Parathyroid adenoma (tissue), 2 donors: Measurements from ENCODE around the gene APOBEC3B.

ENCODE experiments used
- H2AFZ ChIP-seq: fragments of 300-600 bp; sonication (generic); one replicate; pipeline ENCODE4 v1.7.0; 2017; ENCODE audit warnings: antibody characterized with exemption, mild to moderate bottlenecking
- H3K27ac ChIP-seq: fragments of 300-600 bp; sonication (generic); one replicate; pipeline ENCODE4 v1.7.0; 2017
- H3K27me3 ChIP-seq: fragments of 300-600 bp; sonication (generic); one replicate; pipeline ENCODE4 v1.7.0; 2017; ENCODE audit warnings: low read length; ENCODE audit not compliant: control insufficient read depth, insufficient read depth
- H3K36me3 ChIP-seq: fragments of 300-600 bp; sonication (generic); one replicate; pipeline ENCODE4 v1.7.0; 2017; ENCODE audit warnings: low read length; ENCODE audit not compliant: control insufficient read depth, insufficient read depth
- H3K4me1 ChIP-seq: fragments of 300-600 bp; sonication (generic); one replicate; pipeline ENCODE4 v1.7.0; 2017; ENCODE audit warnings: control low read depth
- H3K4me2 ChIP-seq: fragments of 300-600 bp; sonication (generic); one replicate; pipeline ENCODE4 v1.7.0; 2017; ENCODE audit warnings: low read length
- H3K4me3 ChIP-seq: fragments of 300-600 bp; sonication (generic); one replicate; pipeline ENCODE4 v1.7.0; 2017; ENCODE audit warnings: low read depth, low read length
- H3K79me2 ChIP-seq: fragments of 300-600 bp; sonication (generic); one replicate; pipeline ENCODE4 v1.7.0; 2017; ENCODE audit warnings: control low read depth
- H3K9ac ChIP-seq: fragments of 300-600 bp; sonication (generic); one replicate; pipeline ENCODE4 v1.7.0; 2017; ENCODE audit warnings: mild to moderate bottlenecking
- H3K9me3 ChIP-seq: fragments of 300-600 bp; sonication (generic); one replicate; pipeline ENCODE4 v1.7.0; 2017; ENCODE audit warnings: low read length; ENCODE audit not compliant: control insufficient read depth
- TF ChIP-seq, protein P1 (sequence below): fragments of 300-600 bp; sonication (generic); IDR thresholded peaks from one replicate; pipeline ENCODE4 v1.7.0; 2017; ENCODE audit warnings: antibody characterized with exemption, mild to moderate bottlenecking
- donor health status: primary hyperparathyroidism.

The APOBEC3B gene

DNA sequence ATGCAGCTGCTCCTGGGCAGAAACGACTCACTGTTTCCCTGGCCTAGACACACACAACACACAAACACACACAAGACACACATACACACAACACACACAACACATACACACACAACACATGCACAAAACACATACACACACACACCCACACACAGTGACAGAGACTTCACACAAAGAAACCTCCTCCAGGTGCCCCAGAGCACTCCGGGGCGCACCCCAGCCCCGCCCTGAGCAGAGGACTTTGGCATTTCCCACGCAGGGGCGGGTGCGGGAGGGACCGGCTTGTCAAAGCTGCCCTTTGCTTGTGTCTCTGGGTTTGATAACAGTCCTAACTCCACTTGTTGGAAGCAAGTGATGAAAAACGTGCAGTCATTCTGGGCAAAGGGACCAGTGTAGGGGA is 18.3 kb upstream of the APOBEC3B start:
- no peaks in the 10 kb centered on the region for H3K4me1 ChIP-seq
- no peak overlapping the region for H3K4me3 ChIP-seq
- no peaks in the 10 kb centered on the region for H3K27me3 ChIP-seq
- H3K9me3 ChIP-seq: no peaks in the 10 kb centered on the region
- TF ChIP-seq, protein P1, sequence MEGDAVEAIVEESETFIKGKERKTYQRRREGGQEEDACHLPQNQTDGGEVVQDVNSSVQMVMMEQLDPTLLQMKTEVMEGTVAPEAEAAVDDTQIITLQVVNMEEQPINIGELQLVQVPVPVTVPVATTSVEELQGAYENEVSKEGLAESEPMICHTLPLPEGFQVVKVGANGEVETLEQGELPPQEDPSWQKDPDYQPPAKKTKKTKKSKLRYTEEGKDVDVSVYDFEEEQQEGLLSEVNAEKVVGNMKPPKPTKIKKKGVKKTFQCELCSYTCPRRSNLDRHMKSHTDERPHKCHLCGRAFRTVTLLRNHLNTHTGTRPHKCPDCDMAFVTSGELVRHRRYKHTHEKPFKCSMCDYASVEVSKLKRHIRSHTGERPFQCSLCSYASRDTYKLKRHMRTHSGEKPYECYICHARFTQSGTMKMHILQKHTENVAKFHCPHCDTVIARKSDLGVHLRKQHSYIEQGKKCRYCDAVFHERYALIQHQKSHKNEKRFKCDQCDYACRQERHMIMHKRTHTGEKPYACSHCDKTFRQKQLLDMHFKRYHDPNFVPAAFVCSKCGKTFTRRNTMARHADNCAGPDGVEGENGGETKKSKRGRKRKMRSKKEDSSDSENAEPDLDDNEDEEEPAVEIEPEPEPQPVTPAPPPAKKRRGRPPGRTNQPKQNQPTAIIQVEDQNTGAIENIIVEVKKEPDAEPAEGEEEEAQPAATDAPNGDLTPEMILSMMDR: no peak
- no peaks in the 10 kb centered on the region for H3K79me2 ChIP-seq
- H3K4me2 ChIP-seq: no peak overlapping the region
- H3K27ac ChIP-seq: no peak overlapping the region
- H3K36me3 ChIP-seq: no peaks in the 10 kb centered on the region
- no peak overlapping the region for H3K9ac ChIP-seq
- no peak overlapping the region for H2AFZ ChIP-seq

DNA sequence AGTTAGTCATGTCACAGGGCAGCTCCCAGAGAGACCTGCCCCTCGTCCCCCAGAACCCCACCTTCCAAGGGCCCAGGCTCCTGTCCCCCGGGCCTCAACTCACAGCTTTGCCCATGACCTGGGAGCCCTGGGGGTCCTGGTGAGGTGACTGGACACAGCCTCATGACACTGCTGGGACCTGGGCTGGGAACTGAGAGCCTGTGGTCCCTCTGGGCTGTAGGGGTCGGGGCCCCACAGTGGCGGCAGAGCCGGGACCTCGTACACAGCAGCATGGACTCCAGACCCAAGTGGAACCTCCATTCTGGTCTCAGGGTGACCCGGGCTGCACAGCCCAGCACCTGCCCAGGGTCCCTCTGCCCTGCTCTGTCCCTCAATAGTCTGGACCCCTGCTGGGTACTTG is 17.8 kb upstream of the APOBEC3B start:
- TF ChIP-seq, protein P1: no peak
- H3K27ac ChIP-seq: no peak overlapping the region
- no peak overlapping the region for H3K9ac ChIP-seq

DNA sequence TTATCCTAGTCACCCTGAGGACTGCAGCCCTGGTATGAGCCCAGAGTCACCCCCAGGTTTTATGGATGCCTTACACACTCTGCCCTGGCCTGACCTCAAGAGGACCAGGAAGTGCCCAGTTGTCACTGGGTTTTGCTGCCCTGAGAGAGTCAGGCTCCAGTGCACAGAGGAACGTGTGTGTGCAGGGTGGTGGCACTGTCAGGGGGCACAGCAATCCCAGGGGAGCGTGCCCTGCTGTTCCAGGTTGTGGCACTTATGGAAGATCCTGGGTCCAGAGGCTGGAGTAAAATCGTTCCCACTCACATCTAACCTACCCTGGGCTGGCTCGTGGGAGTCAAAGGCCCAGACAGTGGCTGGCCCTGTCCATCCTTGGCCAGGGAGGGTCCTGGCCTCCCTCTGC is 17.2 kb upstream of the APOBEC3B start:
- Histone ChIP-seq H3K4me2 (no peak overlapping the region), H3K79me2 (no peaks in the 10 kb centered on the region), H3K4me3 (no peak overlapping the region), H3K27me3 (no peaks in the 10 kb centered on the region), H3K9me3 (no peaks in the 10 kb centered on the region), H3K36me3 (no peaks in the 10 kb centered on the region), H3K9ac (no peak overlapping the region), H3K27ac (no peak overlapping the region), H3K4me1 (no peaks in the 10 kb centered on the region), H2AFZ (no peak overlapping the region)
- TF ChIP-seq, protein P1: no peak

More for the DNA sequence above, 17.8 kb upstream of the APOBEC3B start:
- H3K36me3 ChIP-seq: no peaks in the 10 kb centered on the region
- no peaks in the 10 kb centered on the region for H3K4me1 ChIP-seq
- H3K27me3 ChIP-seq: no peaks in the 10 kb centered on the region
- no peak overlapping the region for H3K4me2 ChIP-seq
- H3K79me2 ChIP-seq: no peaks in the 10 kb centered on the region
- H3K4me3 ChIP-seq: no peak overlapping the region
- no peaks in the 10 kb centered on the region for H3K9me3 ChIP-seq
- H2AFZ ChIP-seq: no peak overlapping the region

DNA sequence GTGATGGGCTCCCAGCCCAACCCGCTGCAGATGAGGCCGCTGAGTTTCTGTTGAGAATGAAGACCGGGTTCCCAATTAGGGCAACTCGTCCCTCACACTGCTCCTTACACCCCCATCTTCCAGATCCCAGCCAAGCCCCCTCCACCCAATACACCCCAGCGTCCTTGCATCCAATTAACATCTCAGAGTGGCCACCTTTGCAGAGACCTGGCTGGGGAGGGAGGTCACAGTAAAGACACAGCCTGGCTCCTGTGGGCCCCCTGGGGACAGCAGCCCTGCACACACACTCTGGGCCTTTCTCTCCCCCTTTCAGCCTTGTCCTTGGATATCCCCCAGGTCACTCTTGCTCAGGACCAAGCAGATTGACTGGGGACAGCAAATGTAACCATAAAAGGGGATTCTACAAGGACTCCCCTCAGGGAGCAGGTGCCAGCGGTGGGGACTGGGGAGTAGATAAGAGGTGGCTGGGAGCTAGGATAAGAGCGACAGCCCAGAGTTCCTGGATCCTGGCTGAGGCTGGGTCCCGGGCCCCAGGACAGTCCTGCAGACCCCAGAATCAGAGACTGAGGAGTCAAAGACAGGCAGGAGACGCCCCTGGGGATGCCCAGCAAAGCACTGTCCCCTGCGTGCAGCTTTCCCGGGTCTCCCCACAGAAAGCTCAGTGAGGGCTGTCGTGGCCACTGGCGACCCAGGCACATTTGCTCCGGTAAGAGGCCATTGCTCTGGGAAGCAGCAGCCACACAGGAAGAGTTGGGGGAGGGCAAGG is 16.4 kb upstream of the APOBEC3B start:
- TF ChIP-seq, protein P1: no peak
- Histone ChIP-seq H3K9ac (no peak overlapping the region), H3K79me2 (no peaks in the 10 kb centered on the region), H3K27ac (no peak overlapping the region), H3K4me1 (no peaks in the 10 kb centered on the region), H3K4me3 (no peak overlapping the region), H3K4me2 (no peak overlapping the region), H3K36me3 (no peaks in the 10 kb centered on the region), H3K9me3 (no peaks in the 10 kb centered on the region), H3K27me3 (no peaks in the 10 kb centered on the region), H2AFZ (no peak overlapping the region)

DNA sequence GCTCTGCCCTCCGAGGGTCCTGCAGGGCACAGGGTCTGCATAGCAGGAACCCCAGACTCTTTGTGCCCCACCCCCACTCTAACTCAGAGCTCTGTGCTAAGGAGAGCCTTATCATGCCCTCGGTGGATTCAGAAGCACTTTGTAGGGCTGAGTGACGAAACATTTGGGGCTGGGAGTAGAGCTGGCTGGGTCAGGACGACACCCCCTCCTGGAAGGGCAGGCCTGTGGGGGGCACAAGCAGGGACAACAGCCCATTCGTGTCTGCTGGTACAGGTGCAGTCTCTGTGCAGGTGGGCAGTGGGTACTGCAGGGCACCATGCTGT is 15.8 kb upstream of the APOBEC3B start:
- Histone ChIP-seq H2AFZ (no peak overlapping the region), H3K27ac (no peak overlapping the region), H3K4me3 (no peak overlapping the region), H3K9me3 (no peaks in the 10 kb centered on the region), H3K79me2 (no peaks in the 10 kb centered on the region), H3K4me1 (no peaks in the 10 kb centered on the region), H3K36me3 (no peaks in the 10 kb centered on the region), H3K4me2 (no peak overlapping the region), H3K27me3 (no peaks in the 10 kb centered on the region), H3K9ac (no peak overlapping the region)
- TF ChIP-seq, protein P1: no peak
